GM23338 (cell line): ENCODE measurements around the gene DNAH6. TPM values are rescaled to one million over a fixed set of nuclear protein-coding genes. Genes with fewer than 3 reads are reported as not detected.

Source experiments
- ATAC-seq: fragments of 200-7000 bp; cut with Tn5 transposase; 3 replicates; pipeline ENCODE4 v1.9.1; 2020
- DNase-seq: peaks from one replicate; pipeline ENCODE4 v3.0.0-alpha.2; 2015; ENCODE audit warnings: low spot score
- H2AFZ ChIP-seq: fragments of 200-600 bp; sonication (generic); 2 replicates; pipeline ENCODE4 v1.8.0; 2016; ENCODE audit warnings: antibody characterized with exemption, mild to moderate bottlenecking, moderate library complexity
- H3F3A ChIP-seq: fragments of 200-600 bp; sonication (generic); replicated peaks from 2 replicates; pipeline ENCODE4 v1.8.0; 2017; ENCODE audit warnings: antibody characterized with exemption, mixed run types, low read depth
- H3K27ac ChIP-seq: fragments of 200-600 bp; sonication (generic); 2 replicates; pipeline ENCODE4 v1.6.1; 2016; ENCODE audit warnings: low read depth
- H3K27me3 ChIP-seq: fragments of 200-600 bp; sonication (generic); 2 replicates; pipeline ENCODE4 v1.8.0; 2016; ENCODE audit warnings: mild to moderate bottlenecking, mixed run types, moderate library complexity; ENCODE audit not compliant: insufficient read depth
- H3K36me3 ChIP-seq: fragments of 200-600 bp; sonication (generic); 2 replicates; pipeline ENCODE4 v1.8.0; 2016; ENCODE audit warnings: mild to moderate bottlenecking; ENCODE audit not compliant: insufficient read depth
- H3K4me1 ChIP-seq: fragments of 200-600 bp; sonication (generic); 2 replicates; pipeline ENCODE4 v1.8.0; 2016; ENCODE audit warnings: mild to moderate bottlenecking, moderate library complexity; ENCODE audit not compliant: insufficient read depth
- H3K4me2 ChIP-seq: fragments of 200-600 bp; sonication (generic); 2 replicates; pipeline ENCODE4 v1.7.1; 2017; ENCODE audit warnings: mixed run types
- H3K4me3 ChIP-seq: fragments of 200-600 bp; sonication (generic); 2 replicates; pipeline ENCODE4 v1.6.1; 2016; ENCODE audit warnings: mixed run types
- H3K79me2 ChIP-seq: fragments of 200-600 bp; sonication (generic); replicated peaks from 2 replicates; pipeline ENCODE4 v1.8.0; 2017; ENCODE audit warnings: mild to moderate bottlenecking; ENCODE audit not compliant: insufficient read depth
- H3K9me2 ChIP-seq: fragments of 200-600 bp; sonication (generic); 2 replicates; pipeline ENCODE4 v1.8.0; 2017; ENCODE audit not compliant: insufficient read depth
- H4K20me1 ChIP-seq: fragments of 200-600 bp; sonication (generic); replicated peaks from 2 replicates; pipeline ENCODE4 v1.8.0; 2017; ENCODE audit warnings: mild to moderate bottlenecking; ENCODE audit not compliant: insufficient read depth
- H3K27ac Mint-ChIP-seq: 2 replicates; pipeline ENCODE4 v1.8.0; 2020; ENCODE audit warnings: inconsistent platforms, mild to moderate bottlenecking, moderate library complexity, mixed read lengths
- H3K27me3 Mint-ChIP-seq: 3 replicates; pipeline ENCODE4 v1.8.0; 2022; ENCODE audit warnings: low read depth, mild to moderate bottlenecking, moderate library complexity, mixed read lengths, inconsistent platforms; ENCODE audit not compliant: insufficient read depth, poor library complexity
- H3K36me3 Mint-ChIP-seq: 3 replicates; pipeline ENCODE4 v1.8.0; 2021; ENCODE audit warnings: low read depth, mild to moderate bottlenecking, inconsistent platforms, moderate library complexity, mixed read lengths
- H3K4me1 Mint-ChIP-seq: 3 replicates; pipeline ENCODE4 v1.8.0; 2020; ENCODE audit warnings: mild to moderate bottlenecking, inconsistent platforms, mixed read lengths
- H3K4me3 Mint-ChIP-seq: 3 replicates; pipeline ENCODE4 v1.8.0; 2021; ENCODE audit warnings: moderate library complexity, mild to moderate bottlenecking, inconsistent platforms, mixed read lengths
- H3K9me3 Mint-ChIP-seq: 3 replicates; pipeline ENCODE4 v1.8.0; 2020; ENCODE audit warnings: moderate library complexity, mild to moderate bottlenecking, inconsistent platforms, mixed read lengths
- ETS1 ChIP-seq: IDR thresholded peaks from 2 replicates; pipeline ENCODE4 v1.6.1; 2016; ENCODE audit warnings: antibody characterized with exemption
- EZH2phosphoT487 ChIP-seq: fragments of 200-600 bp; sonication (generic); IDR thresholded peaks from one replicate; pipeline ENCODE4 v1.8.1; 2018; ENCODE audit warnings: antibody characterized with exemption; ENCODE audit not compliant: unreplicated experiment
- JUNB ChIP-seq: IDR thresholded peaks from one replicate; pipeline ENCODE4 v1.6.1; 2016; ENCODE audit warnings: antibody characterized with exemption; ENCODE audit not compliant: unreplicated experiment
- NANOG ChIP-seq: IDR thresholded peaks from 2 replicates; pipeline ENCODE4 v1.6.1; 2016; ENCODE audit warnings: antibody characterized with exemption, borderline replicate concordance
- POLR2AphosphoS5 ChIP-seq: IDR thresholded peaks from 2 replicates; pipeline ENCODE4 v1.6.1; 2016; ENCODE audit warnings: antibody characterized with exemption, low read depth
- REST ChIP-seq: IDR thresholded peaks from one replicate; pipeline ENCODE4 v1.6.1; 2018; ENCODE audit warnings: antibody characterized with exemption; ENCODE audit not compliant: unreplicated experiment
- ZNF114 ChIP-seq: fragments of 250-450 bp; sonication (Bioruptor Pico); IDR thresholded peaks from 2 replicates; pipeline ENCODE4 v1.5.0; 2020; ENCODE audit warnings: mild to moderate bottlenecking, moderate library complexity
- polyA plus RNA-seq: library from polyadenylated mRNA; unstranded; fragments of >200 nt; fragmentation: Nextera tagmentation; extraction: Ambion mirVana; gene quantifications from 2 replicates; pipeline ENCODE4 v1.2.1, GENCODE V29; 2016
- total RNA-seq: library from RNA; depleted of rRNA; stranded (reverse); fragments of >200 nt; shearing (Covaris generic); gene quantifications from 2 replicates; pipeline ENCODE4 v1.2.3, GENCODE V29; 2014
- TF ChIP-seq, protein P1 (sequence below), 2 experiments: fragments of 200-600 bp in 1 of 2; sonication (generic) in 1 of 2; conservative IDR thresholded peaks; 2 replicates each; pipeline versions ENCODE4 v1.5.1 to v1.6.1; 2016 to 2017; ENCODE audit warnings: antibody characterized with exemption in 2 of 2, low read depth in 2 of 2, mild to moderate bottlenecking in 2 of 2, moderate library complexity in 1 of 2

The DNAH6 gene
- total and polyA plus RNA-seq, 2 experiments from 2014 or later: 0.27 to 0.31 TPM

- TF ChIP-seq ETS1 (no peak), NANOG (no peak), REST (no peak), POLR2AphosphoS5 (no peak), JUNB (no peak), ZNF114 (no peak), EZH2phosphoT487 (no peak)
Observed at GRCh38 chr2:84827978-84828575, 311.8 kb downstream of the DNAH6 start (continued).

GRCh38 chr2:84829693-84830092, 313.4 kb downstream of the DNAH6 start:
- Mint-ChIP-seq H3K4me3 (no peak overlapping the region), H3K36me3 (no peaks in the 10 kb centered on the region), H3K27me3 (peaks cover 2% of the 10 kb centered on the region), H3K9me3 (no peaks in the 10 kb centered on the region), H3K4me1 (peaks cover 17% of the 10 kb centered on the region), H3K27ac (no peak overlapping the region)
- Histone ChIP-seq H3K9me2 (0 out of 2 replicates have a peak, but pooled peaks cover 5% of the 10 kb centered on the region), H3F3A (no peaks in the 10 kb centered on the region), H3K36me3 (no peaks in the 10 kb centered on the region), H2AFZ (no peak overlapping the region), H3K27ac (no peak overlapping the region), H3K4me3 (no peak overlapping the region), H3K27me3 (no peaks in the 10 kb centered on the region), H4K20me1 (no peaks in the 10 kb centered on the region), H3K79me2 (no peaks in the 10 kb centered on the region), H3K4me2 (no peak overlapping the region), H3K4me1 (0 out of 2 replicates have a peak, but pooled peaks cover 5% of the 10 kb centered on the region)
- no peak for DNase-seq
- ATAC-seq: no peak
- TF ChIP-seq REST (no peak), POLR2AphosphoS5 (no peak), ETS1 (no peak)
- TF ChIP-seq, protein P1, sequence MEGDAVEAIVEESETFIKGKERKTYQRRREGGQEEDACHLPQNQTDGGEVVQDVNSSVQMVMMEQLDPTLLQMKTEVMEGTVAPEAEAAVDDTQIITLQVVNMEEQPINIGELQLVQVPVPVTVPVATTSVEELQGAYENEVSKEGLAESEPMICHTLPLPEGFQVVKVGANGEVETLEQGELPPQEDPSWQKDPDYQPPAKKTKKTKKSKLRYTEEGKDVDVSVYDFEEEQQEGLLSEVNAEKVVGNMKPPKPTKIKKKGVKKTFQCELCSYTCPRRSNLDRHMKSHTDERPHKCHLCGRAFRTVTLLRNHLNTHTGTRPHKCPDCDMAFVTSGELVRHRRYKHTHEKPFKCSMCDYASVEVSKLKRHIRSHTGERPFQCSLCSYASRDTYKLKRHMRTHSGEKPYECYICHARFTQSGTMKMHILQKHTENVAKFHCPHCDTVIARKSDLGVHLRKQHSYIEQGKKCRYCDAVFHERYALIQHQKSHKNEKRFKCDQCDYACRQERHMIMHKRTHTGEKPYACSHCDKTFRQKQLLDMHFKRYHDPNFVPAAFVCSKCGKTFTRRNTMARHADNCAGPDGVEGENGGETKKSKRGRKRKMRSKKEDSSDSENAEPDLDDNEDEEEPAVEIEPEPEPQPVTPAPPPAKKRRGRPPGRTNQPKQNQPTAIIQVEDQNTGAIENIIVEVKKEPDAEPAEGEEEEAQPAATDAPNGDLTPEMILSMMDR (conservative IDR thresholded peaks at IDR 0.05; ENCODE audit: low read depth in 2 of 2): no peak
